Endodermal cell (in vitro differentiated cells): Measurements from ENCODE around the gene SCN2B. TPM values are rescaled to one million over a fixed set of nuclear protein-coding genes. Genes with fewer than 3 reads are reported as not detected.

Experiments used
- DNase-seq: peaks from one replicate; pipeline ENCODE4 v3.0.0-alpha.2; 2017
- H3K27ac ChIP-seq: 2 replicates; pipeline ENCODE4 v1.5.1; 2013; ENCODE audit warnings: mild to moderate bottlenecking, low read depth, low read length, moderate library complexity
- H3K27me3 ChIP-seq: 2 replicates; pipeline ENCODE4 v1.6.1; 2013; ENCODE audit warnings: mild to moderate bottlenecking, low read length, moderate library complexity; ENCODE audit not compliant: insufficient read depth, control insufficient read depth, poor library complexity, severe bottlenecking
- H3K36me3 ChIP-seq: 2 replicates; pipeline ENCODE4 v1.7.0; 2013; ENCODE audit warnings: mild to moderate bottlenecking, low read length, moderate library complexity; ENCODE audit not compliant: control insufficient read depth, insufficient read depth
- H3K4me1 ChIP-seq: one replicate; pipeline ENCODE4 v1.7.0; 2013; ENCODE audit warnings: low read length; ENCODE audit not compliant: control insufficient read depth, insufficient read depth
- H3K4me3 ChIP-seq: 2 replicates; pipeline ENCODE4 v1.5.1; 2013; ENCODE audit warnings: mild to moderate bottlenecking, low read length, moderate library complexity
- H3K9ac ChIP-seq: 2 replicates; pipeline ENCODE4 v1.6.1; 2013; ENCODE audit warnings: mild to moderate bottlenecking, low read length, moderate library complexity; ENCODE audit not compliant: poor library complexity, severe bottlenecking; ENCODE audit errors: extremely low read depth
- H3K9me3 ChIP-seq: 2 replicates; pipeline ENCODE4 v1.6.1; 2013; ENCODE audit warnings: mild to moderate bottlenecking, low read length, moderate library complexity; ENCODE audit not compliant: control insufficient read depth
- H3K27ac Mint-ChIP-seq: 2 replicates; pipeline ENCODE4 v1.8.0; 2020; ENCODE audit warnings: mixed read lengths
- H3K27me3 Mint-ChIP-seq: 2 replicates; pipeline ENCODE4 v1.8.0; 2021; ENCODE audit warnings: mild to moderate bottlenecking, mixed read lengths; ENCODE audit not compliant: insufficient read depth
- H3K36me3 Mint-ChIP-seq: 2 replicates; pipeline ENCODE4 v1.8.0; 2020; ENCODE audit warnings: low read depth, mixed read lengths
- H3K4me1 Mint-ChIP-seq: 2 replicates; pipeline ENCODE4 v1.8.0; 2020; ENCODE audit warnings: mixed read lengths
- H3K4me3 Mint-ChIP-seq: 2 replicates; pipeline ENCODE4 v1.8.0; 2020; ENCODE audit warnings: mild to moderate bottlenecking, moderate library complexity, mixed read lengths
- H3K9me3 Mint-ChIP-seq: 2 replicates; pipeline ENCODE4 v1.8.0; 2020; ENCODE audit warnings: mild to moderate bottlenecking, mixed read lengths
- WGBS, 2 experiments: methylation state at CpG; one replicate each; pipeline versions ENCODE4 v1.1.5 to v1.1.7; 2013; ENCODE audit warnings: missing lambda C conversion rate in 2 of 2, mixed read lengths in 1 of 2; ENCODE audit not compliant: insufficient coverage in 1 of 2, insufficient read length in 1 of 2; 5-methylcytosine and 5-hydroxymethylcytosine counted together
- total RNA-seq, 2 donors: library from RNA; stranded (reverse); fragmentation: NEBNext Ultra II Directional in 1 of 2; extraction: Animal tissue kit (Norgen Biotek cat#: 25700) in 1 of 2; gene quantifications; 2 replicates in 1 of 2; 3 replicates in 1 of 2; pipeline ENCODE4 v1.2.1, GENCODE V29; 2021
- TF ChIP-seq, protein P1 (sequence below): fragments of 200-600 bp; sonication (generic); conservative IDR thresholded peaks from 2 replicates; pipeline ENCODE4 v1.5.0; 2021; ENCODE audit warnings: antibody characterized with exemption, mild to moderate bottlenecking

The SCN2B gene
- total RNA-seq, 2 donors from 2014 or later = 0.11 to 0.20 TPM

GRCh38 chr11:118219732-118220131 is 43.3 kb upstream of the SCN2B start:
- no peak overlapping the region for H3K27ac ChIP-seq
- no peaks in the 10 kb centered on the region for H3K9me3 ChIP-seq
- no peaks in the 10 kb centered on the region for H3K27me3 ChIP-seq
- H3K9me3 Mint-ChIP-seq = no peaks in the 10 kb centered on the region
- no peaks in the 10 kb centered on the region for H3K36me3 Mint-ChIP-seq
- 100% methylated on average over 1 of the region's 1 CpG; no CpG with 5 or more reads in 1 of the 2 experiments for WGBS, 2 experiments
- no peak overlapping the region for H3K4me3 ChIP-seq
- peaks cover 3% of the 10 kb centered on the region for H3K4me1 Mint-ChIP-seq
- DNase-seq = no peak
- H3K27me3 Mint-ChIP-seq = peaks cover 16% of the 10 kb centered on the region
- no peaks in the 10 kb centered on the region for H3K36me3 ChIP-seq
- H3K4me1 ChIP-seq = no peaks in the 10 kb centered on the region
- TF ChIP-seq, protein P1, sequence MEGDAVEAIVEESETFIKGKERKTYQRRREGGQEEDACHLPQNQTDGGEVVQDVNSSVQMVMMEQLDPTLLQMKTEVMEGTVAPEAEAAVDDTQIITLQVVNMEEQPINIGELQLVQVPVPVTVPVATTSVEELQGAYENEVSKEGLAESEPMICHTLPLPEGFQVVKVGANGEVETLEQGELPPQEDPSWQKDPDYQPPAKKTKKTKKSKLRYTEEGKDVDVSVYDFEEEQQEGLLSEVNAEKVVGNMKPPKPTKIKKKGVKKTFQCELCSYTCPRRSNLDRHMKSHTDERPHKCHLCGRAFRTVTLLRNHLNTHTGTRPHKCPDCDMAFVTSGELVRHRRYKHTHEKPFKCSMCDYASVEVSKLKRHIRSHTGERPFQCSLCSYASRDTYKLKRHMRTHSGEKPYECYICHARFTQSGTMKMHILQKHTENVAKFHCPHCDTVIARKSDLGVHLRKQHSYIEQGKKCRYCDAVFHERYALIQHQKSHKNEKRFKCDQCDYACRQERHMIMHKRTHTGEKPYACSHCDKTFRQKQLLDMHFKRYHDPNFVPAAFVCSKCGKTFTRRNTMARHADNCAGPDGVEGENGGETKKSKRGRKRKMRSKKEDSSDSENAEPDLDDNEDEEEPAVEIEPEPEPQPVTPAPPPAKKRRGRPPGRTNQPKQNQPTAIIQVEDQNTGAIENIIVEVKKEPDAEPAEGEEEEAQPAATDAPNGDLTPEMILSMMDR = no peak
- H3K4me3 Mint-ChIP-seq = no peak overlapping the region
- H3K9ac ChIP-seq = no peak overlapping the region
- H3K27ac Mint-ChIP-seq = no peak overlapping the region

DNA sequence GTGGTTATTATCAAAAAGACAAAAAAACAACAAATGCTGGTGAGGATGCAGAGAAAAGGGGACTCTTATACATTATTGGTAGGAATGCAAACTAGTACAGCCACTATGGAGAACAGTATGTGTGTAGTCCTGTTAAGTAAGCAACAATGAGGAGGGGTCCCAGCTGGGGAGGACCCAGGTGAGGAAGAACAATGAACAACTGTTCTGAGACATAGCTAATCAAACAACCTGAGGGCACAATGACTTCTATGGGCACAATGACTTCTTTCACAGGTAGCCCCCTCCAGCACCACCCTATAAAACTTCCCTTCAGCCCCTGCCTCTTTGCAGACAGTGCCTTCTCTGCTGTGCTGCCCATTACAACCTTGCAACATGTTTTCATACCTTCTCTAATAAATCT is 42.8 kb upstream of the SCN2B start:
- H3K4me1 ChIP-seq = no peaks in the 10 kb centered on the region
- Mint-ChIP-seq H3K36me3 (no peaks in the 10 kb centered on the region), H3K4me1 (peaks cover 3% of the 10 kb centered on the region), H3K4me3 (no peak overlapping the region), H3K27me3 (peaks cover 16% of the 10 kb centered on the region), H3K9me3 (no peaks in the 10 kb centered on the region), H3K27ac (no peak overlapping the region)
- TF ChIP-seq, protein P1 = no peak
- no peak overlapping the region for H3K4me3 ChIP-seq
- H3K36me3 ChIP-seq = no peaks in the 10 kb centered on the region
- no peak overlapping the region for H3K27ac ChIP-seq
- no peaks in the 10 kb centered on the region for H3K27me3 ChIP-seq
- H3K9me3 ChIP-seq = no peaks in the 10 kb centered on the region
- H3K9ac ChIP-seq = no peak overlapping the region
- no peak for DNase-seq

DNA sequence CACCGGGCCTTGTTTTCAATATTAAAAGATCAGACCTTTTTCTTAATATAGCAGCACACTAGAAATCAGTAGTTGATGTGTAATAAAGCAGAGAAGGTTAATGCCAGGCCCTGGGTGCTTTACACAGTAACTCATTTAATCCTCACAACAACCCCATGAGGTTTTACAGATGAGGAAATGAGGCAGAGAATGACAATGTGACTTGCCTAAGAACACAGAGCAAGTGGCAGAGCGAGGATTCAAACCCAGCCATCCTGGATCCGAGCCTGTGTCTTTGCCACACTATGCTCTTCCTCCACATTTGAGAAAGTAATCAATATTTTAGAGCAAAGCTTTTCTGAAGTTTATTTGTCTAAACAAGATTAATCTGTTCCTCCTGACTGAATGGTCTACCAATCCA is 41.1 kb upstream of the SCN2B start:
- Mint-ChIP-seq H3K4me3 (no peak overlapping the region), H3K9me3 (no peaks in the 10 kb centered on the region), H3K4me1 (peaks cover 18% of the 10 kb centered on the region), H3K27ac (no peak overlapping the region), H3K27me3 (peaks cover 12% of the 10 kb centered on the region), H3K36me3 (no peaks in the 10 kb centered on the region)
- Histone ChIP-seq H3K27ac (no peak overlapping the region), H3K9me3 (no peaks in the 10 kb centered on the region), H3K4me3 (no peak overlapping the region), H3K36me3 (no peaks in the 10 kb centered on the region), H3K27me3 (no peaks in the 10 kb centered on the region), H3K4me1 (peaks cover 5% of the 10 kb centered on the region), H3K9ac (no peak overlapping the region)
- no peak for DNase-seq
- WGBS, 2 experiments = 95 to 100% methylated on average over 2 to 3 of the region's 3 CpGs
- TF ChIP-seq, protein P1 = no peak
